Spleen (tissue), 7 donors: ENCODE data around the gene TMEM178B.

Source experiments
- CTCF ChIP-seq, 11 experiments: fragments of 200-600 bp in 7 of 11; fragments of 450-650 bp in 4 of 11; sonication (generic) in 4 of 11; IDR thresholded peaks in 8 of 11; conservative IDR thresholded peaks in 3 of 11; 1 replicate in 7 of 11; 2 replicates in 4 of 11; pipeline versions ENCODE4 v1.4.0 to v1.8.0; 2016 to 2021; ENCODE audit warnings: antibody characterized with exemption in 11 of 11, inconsistent platforms in 4 of 11, mild to moderate bottlenecking in 1 of 11
- POLR2AphosphoS5 ChIP-seq, 3 donors: sonication (generic); formaldehyde crosslinking; IDR thresholded peaks; one replicate each; pipeline ENCODE4 v1.5.1; 2017; ENCODE audit warnings: antibody characterized with exemption in 3 of 3
- donor health status: DM: no; HTN: no; CAD: no; lungs with moderate emphysema.
- donor health status: DM: no; HTN: no; CAD: no.
- donor health status: DM: no; HTN: no; CAD: no.

GRCh38 chr7:141097430-141097829, 23.6 kb downstream of the TMEM178B start:
- TF ChIP-seq CTCF (IDR thresholded peaks at IDR 0.05 in 8 of 11, conservative IDR thresholded peaks at IDR 0.05 in 3 of 11) (no peak), POLR2AphosphoS5 (IDR thresholded peaks at IDR 0.05) (no peak)
